ENCODE results near the gene TMEM245. TPM values are rescaled to one million over a fixed set of nuclear protein-coding genes. Genes with fewer than 3 reads are reported as not detected.
"Not testable (repeated sequence)": the region's sequence is repeated elsewhere in the genome, so short reads cannot be mapped to it uniquely, and the experiment has no call there.

Gene TMEM245
- polyA plus RNA-seq, 4 donors: 4.3 to 54.0 (median 9.8) TPM

GRCh38 chr9:109129470-109130197 lies 9.9 kb upstream of the TMEM245 start:
- H3K27me3 ChIP-seq (ENCODE audit: control insufficient read depth in 3 of 3, insufficient read depth in 3 of 3, low read length in 3 of 3): no peaks in the 10 kb centered on the region
- 18 to 59% (median 31%) methylated on average over 6 of the region's 6 CpGs for WGBS, 3 donors
- no peaks in the 10 kb centered on the region for H3K9me3 ChIP-seq (ENCODE audit: control insufficient read depth in 2 of 2, insufficient read depth in 1 of 2, low read depth in 1 of 2, low read length in 1 of 2)
- peak overlapping the region in 1 of 3 donors; percentile 47 for H3K27ac ChIP-seq (ENCODE audit: low read depth in 1 of 3, low read length in 2 of 3)
- FAIRE-seq (peak; percentile 23), DNase-seq (peak; percentile 70 to 88)
- H3K4me3 ChIP-seq (ENCODE audit: low read depth in 1 of 3, low read length in 3 of 3): no peak overlapping the region
- no peaks in the 10 kb centered on the region for H3K36me3 ChIP-seq (ENCODE audit: control insufficient read depth in 3 of 3, insufficient read depth in 2 of 3, low read depth in 1 of 3, low read length in 3 of 3)
- H3K4me1 ChIP-seq (ENCODE audit: control insufficient read depth in 3 of 3, insufficient read depth in 2 of 3, low read depth in 1 of 3, low read length in 2 of 3): peaks cover 0 to 55% (median 8%) of the 10 kb centered on the region in 3 donors

- peaks cover 0 to 41% (median 8%) of the 10 kb centered on the region in 3 donors for H3K4me1 ChIP-seq (ENCODE audit: control insufficient read depth in 3 of 3, insufficient read depth in 2 of 3, low read depth in 1 of 3, low read length in 2 of 3)
- FAIRE-seq; H3K27ac ChIP-seq (ENCODE audit: low read depth in 1 of 3, low read length in 2 of 3); H3K4me3 ChIP-seq (ENCODE audit: low read depth in 1 of 3, low read length in 3 of 3); H3K36me3 ChIP-seq (ENCODE audit: control insufficient read depth in 3 of 3, insufficient read depth in 2 of 3, low read depth in 1 of 3, low read length in 3 of 3); H3K9me3 ChIP-seq (ENCODE audit: control insufficient read depth in 2 of 2, insufficient read depth in 1 of 2, low read depth in 1 of 2, low read length in 1 of 2); H3K27me3 ChIP-seq (ENCODE audit: control insufficient read depth in 3 of 3, insufficient read depth in 3 of 3, low read length in 3 of 3); DNase-seq: not testable (repeated sequence)
- WGBS, 3 donors: 82 to 94% (median 86%) methylated on average over 4 of the region's 4 CpGs
These were observed 6.9 kb upstream of the TMEM245 start for GRCh38 chr9:109126671-109127070.

- Histone ChIP-seq H3K27ac (ENCODE audit: low read depth in 1 of 3, low read length in 2 of 3) (peak overlapping the region in 1 of 3 donors; percentile 47), H3K4me3 (ENCODE audit: low read depth in 1 of 3, low read length in 3 of 3) (no peak overlapping the region), H3K9me3 (ENCODE audit: control insufficient read depth in 2 of 2, insufficient read depth in 1 of 2, low read depth in 1 of 2, low read length in 1 of 2) (no peaks in the 10 kb centered on the region), H3K36me3 (ENCODE audit: control insufficient read depth in 3 of 3, insufficient read depth in 2 of 3, low read depth in 1 of 3, low read length in 3 of 3) (no peaks in the 10 kb centered on the region), H3K27me3 (ENCODE audit: control insufficient read depth in 3 of 3, insufficient read depth in 3 of 3, low read length in 3 of 3) (no peaks in the 10 kb centered on the region), H3K4me1 (ENCODE audit: control insufficient read depth in 3 of 3, insufficient read depth in 2 of 3, low read depth in 1 of 3, low read length in 2 of 3) (peaks cover 3 to 30% (median 10%) of the 10 kb centered on the region in 3 donors)
- 15 to 60% (median 49%) methylated on average over 2 of the region's 2 CpGs for WGBS, 3 donors
- no peak for FAIRE-seq
- DNase-seq: peak; percentile 33 to 62
These were observed 4.4 kb upstream of the TMEM245 start for GRCh38 chr9:109124121-109124520.

GRCh38 chr9:109122726-109123621 lies 3.2 kb upstream of the TMEM245 start:
- H3K27me3 ChIP-seq (ENCODE audit: control insufficient read depth in 3 of 3, insufficient read depth in 3 of 3, low read length in 3 of 3): no peaks in the 10 kb centered on the region
- DNase-seq (no peak), FAIRE-seq (no peak)
- WGBS, 3 donors: 79 to 84% (median 82%) methylated on average over 12 of the region's 12 CpGs
- H3K4me3 ChIP-seq (ENCODE audit: low read depth in 1 of 3, low read length in 3 of 3): no peak overlapping the region
- no peaks in the 10 kb centered on the region for H3K9me3 ChIP-seq (ENCODE audit: control insufficient read depth in 2 of 2, insufficient read depth in 1 of 2, low read depth in 1 of 2, low read length in 1 of 2)
- no peak overlapping the region for H3K27ac ChIP-seq (ENCODE audit: low read depth in 1 of 3, low read length in 2 of 3)
- peaks cover 5 to 24% (median 6%) of the 10 kb centered on the region in 3 donors for H3K4me1 ChIP-seq (ENCODE audit: control insufficient read depth in 3 of 3, insufficient read depth in 2 of 3, low read depth in 1 of 3, low read length in 2 of 3)
- H3K36me3 ChIP-seq (ENCODE audit: control insufficient read depth in 3 of 3, insufficient read depth in 2 of 3, low read depth in 1 of 3, low read length in 3 of 3): no peaks in the 10 kb centered on the region

GRCh38 chr9:109121232-109121796 lies 1.6 kb upstream of the TMEM245 start:
- 81 to 89% (median 83%) methylated on average over 11 of the region's 11 CpGs for WGBS, 3 donors
- no peak for DNase-seq
- Histone ChIP-seq H3K4me1 (ENCODE audit: control insufficient read depth in 3 of 3, insufficient read depth in 2 of 3, low read depth in 1 of 3, low read length in 2 of 3) (peaks cover 9 to 27% (median 10%) of the 10 kb centered on the region in 3 donors), H3K27me3 (ENCODE audit: control insufficient read depth in 3 of 3, insufficient read depth in 3 of 3, low read length in 3 of 3) (no peaks in the 10 kb centered on the region), H3K4me3 (ENCODE audit: low read depth in 1 of 3, low read length in 3 of 3) (no peak overlapping the region), H3K36me3 (ENCODE audit: control insufficient read depth in 3 of 3, insufficient read depth in 2 of 3, low read depth in 1 of 3, low read length in 3 of 3) (peaks cover 0 to 3% (median 0%) of the 10 kb centered on the region in 3 donors), H3K9me3 (ENCODE audit: control insufficient read depth in 2 of 2, insufficient read depth in 1 of 2, low read depth in 1 of 2, low read length in 1 of 2) (no peaks in the 10 kb centered on the region), H3K27ac (ENCODE audit: low read depth in 1 of 3, low read length in 2 of 3) (no peak overlapping the region)
- FAIRE-seq: no peak

- no peak for FAIRE-seq
- Histone ChIP-seq H3K36me3 (ENCODE audit: control insufficient read depth in 3 of 3, insufficient read depth in 2 of 3, low read depth in 1 of 3, low read length in 3 of 3) (peaks cover 0 to 6% (median 0%) of the 10 kb centered on the region in 3 donors), H3K27me3 (ENCODE audit: control insufficient read depth in 3 of 3, insufficient read depth in 3 of 3, low read length in 3 of 3) (no peaks in the 10 kb centered on the region), H3K4me1 (ENCODE audit: control insufficient read depth in 3 of 3, insufficient read depth in 2 of 3, low read depth in 1 of 3, low read length in 2 of 3) (peaks cover 9 to 31% (median 10%) of the 10 kb centered on the region in 3 donors), H3K27ac (ENCODE audit: low read depth in 1 of 3, low read length in 2 of 3) (no peak overlapping the region), H3K4me3 (ENCODE audit: low read depth in 1 of 3, low read length in 3 of 3) (peak overlapping the region in 1 of 3 donors; percentile 23), H3K9me3 (ENCODE audit: control insufficient read depth in 2 of 2, insufficient read depth in 1 of 2, low read depth in 1 of 2, low read length in 1 of 2) (no peaks in the 10 kb centered on the region)
- 23 to 31% (median 26%) methylated on average over 13 of the region's 13 CpGs for WGBS, 3 donors
- DNase-seq: no peak
These were observed 550 bp upstream of the TMEM245 start for GRCh38 chr9:109120204-109120789.

- Histone ChIP-seq H3K27me3 (ENCODE audit: control insufficient read depth in 3 of 3, insufficient read depth in 3 of 3, low read length in 3 of 3) (no peaks in the 10 kb centered on the region), H3K4me3 (ENCODE audit: low read depth in 1 of 3, low read length in 3 of 3) (peak overlapping the region; percentile 64 to 95 (median 86)), H3K4me1 (ENCODE audit: control insufficient read depth in 3 of 3, insufficient read depth in 2 of 3, low read depth in 1 of 3, low read length in 2 of 3) (peaks cover 7 to 27% (median 14%) of the 10 kb centered on the region in 3 donors), H3K9me3 (ENCODE audit: control insufficient read depth in 2 of 2, insufficient read depth in 1 of 2, low read depth in 1 of 2, low read length in 1 of 2) (no peaks in the 10 kb centered on the region), H3K27ac (ENCODE audit: low read depth in 1 of 3, low read length in 2 of 3) (peak overlapping the region; percentile 78 to 88 (median 84)), H3K36me3 (ENCODE audit: control insufficient read depth in 3 of 3, insufficient read depth in 2 of 3, low read depth in 1 of 3, low read length in 3 of 3) (peaks cover 0 to 6% (median 0%) of the 10 kb centered on the region in 3 donors)
- FAIRE-seq: no peak
- whole genome bisulfite sequencing, 3 donors: 1 to 2% (median 1%) methylated on average over 29 of the region's 29 CpGs
- DNase-seq: peak in 1 of 2 donors; percentile 47
These were observed 824 bp downstream of the TMEM245 start for GRCh38 chr9:109118808-109119438.
